H1 (cell line): Measurements from ENCODE around the gene CDH6. TPM values are rescaled to one million over a fixed set of nuclear protein-coding genes. Genes with fewer than 3 reads are reported as not detected.

Experiments used
- CTCF ChIA-PET: fragments of 300-600 bp; sonication (Branson Sonifier 250); formaldehyde crosslinking; loops from one replicate; lab custom pipeline; 2021; ENCODE audit not compliant: partially characterized antibody; lab: Charles Lee
- POLR2A ChIA-PET: fragments of 300-600 bp; sonication (Branson Sonifier 250); formaldehyde crosslinking; loops from one replicate; lab custom pipeline; 2021; ENCODE audit warnings: inconsistent platforms; ENCODE audit not compliant: partially characterized antibody; lab: Charles Lee
- DNase-seq, 2 experiments: peaks; one replicate each; pipeline versions ENCODE4 v3.0.0 to v3.0.0-alpha.2; 2010 to 2022; ENCODE audit warnings: low spot score in 2 of 2, low read depth in 1 of 2, mixed read lengths in 1 of 2
- FAIRE-seq: peaks from 2 replicates; lab custom pipeline; 2011; peaks lifted over from hg19 to GRCh38; lab: Jason Lieb, UNC
- H2AFZ ChIP-seq: 2 replicates; pipeline ENCODE4 v1.8.1; 2012; ENCODE audit warnings: low read length, inconsistent platforms
- H2AK5ac ChIP-seq: 2 replicates; pipeline ENCODE4 v1.6.1; 2013; ENCODE audit warnings: low read depth, low read length
- H2BK120ac ChIP-seq: replicated peaks from 2 replicates; pipeline ENCODE3; 2013; ENCODE audit warnings: low read depth, low read length, inconsistent platforms
- H2BK12ac ChIP-seq: 2 replicates; pipeline ENCODE4 v1.6.1; 2013; ENCODE audit warnings: low read depth, low read length
- H2BK15ac ChIP-seq: 2 replicates; pipeline ENCODE4 v1.6.1; 2013; ENCODE audit warnings: low read length
- H2BK20ac ChIP-seq: 2 replicates; pipeline ENCODE4 v1.6.1; 2013; ENCODE audit warnings: low read length
- H2BK5ac ChIP-seq: 2 replicates; pipeline ENCODE4 v1.6.1; 2013; ENCODE audit warnings: low read depth, low read length
- H3K14ac ChIP-seq: 2 replicates; pipeline ENCODE4 v1.6.1; 2013; ENCODE audit warnings: inconsistent platforms; ENCODE audit not compliant: insufficient read length
- H3K18ac ChIP-seq: 2 replicates; pipeline ENCODE4 v1.6.1; 2013; ENCODE audit warnings: low read length; ENCODE audit errors: extremely low read depth
- H3K23ac ChIP-seq: 2 replicates; pipeline ENCODE4 v1.6.1; 2013; ENCODE audit warnings: inconsistent platforms; ENCODE audit not compliant: insufficient read length
- H3K23me2 ChIP-seq: 2 replicates; pipeline ENCODE4 v1.6.1; 2013; ENCODE audit warnings: low read depth, low read length
- H3K27ac ChIP-seq: 2 replicates; pipeline ENCODE4 v1.6.1; 2011; ENCODE audit warnings: low read depth, low read length, inconsistent platforms
- H3K27me3 ChIP-seq, 4 experiments: replicated peaks in 1 of 4; 1 replicate in 1 of 4; 2 replicates in 3 of 4; pipeline versions ENCODE4 v1.6.1 to v1.8.1; 2011 to 2013; ENCODE audit warnings: low read length in 3 of 4, mild to moderate bottlenecking in 3 of 4, inconsistent platforms in 2 of 4, mixed read lengths in 2 of 4, moderate library complexity in 1 of 4; ENCODE audit not compliant: control insufficient read depth in 3 of 4, insufficient read depth in 3 of 4; ENCODE audit errors: extremely low read depth in 1 of 4
- H3K36me3 ChIP-seq, 4 experiments: 2 replicates each; pipeline versions ENCODE4 v1.6.1 to v1.8.1; 2011 to 2013; ENCODE audit warnings: mild to moderate bottlenecking in 4 of 4, low read length in 3 of 4, moderate library complexity in 2 of 4, control low read depth in 1 of 4, inconsistent platforms in 1 of 4; ENCODE audit not compliant: insufficient read depth in 4 of 4, control insufficient read depth in 2 of 4
- H3K4ac ChIP-seq: replicated peaks from 2 replicates; pipeline ENCODE3; 2013; ENCODE audit warnings: low read length, low read depth, mixed read lengths, inconsistent platforms; ENCODE audit not compliant: insufficient read length
- H3K4me1 ChIP-seq, 4 experiments: replicated peaks in 1 of 4; 1 replicate in 1 of 4; 2 replicates in 3 of 4; pipeline versions ENCODE4 v1.6.1 to v1.8.1; 2011 to 2013; ENCODE audit warnings: low read length in 3 of 4, inconsistent platforms in 2 of 4, mixed read lengths in 1 of 4; ENCODE audit not compliant: insufficient read depth in 4 of 4, control insufficient read depth in 3 of 4
- H3K4me2 ChIP-seq, 2 experiments: 2 replicates each; pipeline versions ENCODE4 v1.6.1 to v1.8.1; 2011 to 2013; ENCODE audit warnings: low read depth in 2 of 2, low read length in 2 of 2, control low read depth in 1 of 2, inconsistent platforms in 1 of 2, mild to moderate bottlenecking in 1 of 2; ENCODE audit not compliant: insufficient read depth in 1 of 2
- H3K4me3 ChIP-seq, 4 experiments: fragments of 200-600, 300-600 bp in 1 of 4; sonication (generic), shearing (Covaris generic), sonication (Bioruptor Twin) in 1 of 4; 2 replicates each; pipeline versions ENCODE4 v1.5.1 to v1.8.1; 2011 to 2016; ENCODE audit warnings: low read length in 4 of 4, low read depth in 3 of 4, control low read depth in 2 of 4, inconsistent platforms in 2 of 4, mild to moderate bottlenecking in 2 of 4, mixed read lengths in 1 of 4, moderate library complexity in 1 of 4; ENCODE audit not compliant: insufficient read depth in 2 of 4; ENCODE audit errors: extremely low read depth in 1 of 4
- H3K56ac ChIP-seq: replicated peaks from 2 replicates; pipeline ENCODE3; 2013; ENCODE audit warnings: low read depth, mild to moderate bottlenecking, mixed read lengths, low read length, inconsistent platforms; ENCODE audit not compliant: insufficient read length
- H3K79me1 ChIP-seq: 2 replicates; pipeline ENCODE4 v1.6.1; 2013; ENCODE audit warnings: low read depth, low read length, control low read depth
- H3K79me2 ChIP-seq, 2 experiments: 2 replicates each; pipeline versions ENCODE4 v1.6.1 to v1.8.1; 2012 to 2013; ENCODE audit warnings: low read length in 2 of 2, mild to moderate bottlenecking in 2 of 2, inconsistent platforms in 1 of 2; ENCODE audit not compliant: insufficient read depth in 2 of 2, control insufficient read depth in 1 of 2
- H3K9ac ChIP-seq, 4 experiments: replicated peaks in 1 of 4; 1 replicate in 1 of 4; 2 replicates in 3 of 4; pipeline versions ENCODE4 v1.6.1 to v1.8.1; 2011 to 2013; ENCODE audit warnings: low read depth in 3 of 4, low read length in 3 of 4, control low read depth in 2 of 4, mild to moderate bottlenecking in 2 of 4, moderate library complexity in 2 of 4, inconsistent platforms in 1 of 4; ENCODE audit errors: extremely low read depth in 1 of 4
- H3K9me3 ChIP-seq, 2 experiments: 2 replicates each; pipeline versions ENCODE4 v1.6.1 to v1.8.1; 2012 to 2013; ENCODE audit warnings: mild to moderate bottlenecking in 2 of 2, moderate library complexity in 2 of 2, control low read depth in 1 of 2, inconsistent platforms in 1 of 2, low read depth in 1 of 2, low read length in 1 of 2, mixed read lengths in 1 of 2; ENCODE audit not compliant: insufficient read depth in 2 of 2
- H4K20me1 ChIP-seq, 2 experiments: replicated peaks in 1 of 2; 2 replicates each; pipeline versions ENCODE3 to v1.8.1; 2011 to 2013; ENCODE audit warnings: inconsistent platforms in 2 of 2, low read length in 2 of 2, mild to moderate bottlenecking in 1 of 2; ENCODE audit not compliant: insufficient read depth in 2 of 2, control insufficient read depth in 1 of 2
- H4K5ac ChIP-seq: 2 replicates; pipeline ENCODE4 v1.6.1; 2013; ENCODE audit warnings: low read length, low read depth, mixed read lengths, inconsistent platforms; ENCODE audit not compliant: insufficient read length
- H4K8ac ChIP-seq: 2 replicates; pipeline ENCODE4 v1.8.0; 2013; ENCODE audit warnings: mild to moderate bottlenecking, moderate library complexity, low read length, inconsistent platforms; ENCODE audit not compliant: insufficient read depth; ENCODE audit errors: extremely low read depth
- H4K91ac ChIP-seq: replicated peaks from 2 replicates; pipeline ENCODE3; 2013; ENCODE audit warnings: low read length, mixed read lengths, inconsistent platforms; ENCODE audit not compliant: insufficient read length
- CEBPB ChIP-seq: IDR thresholded peaks from 2 replicates; pipeline ENCODE4 v1.6.1; 2012; ENCODE audit warnings: low read depth, low read length
- CHD2 ChIP-seq: IDR thresholded peaks from 2 replicates; pipeline ENCODE4 v1.6.1; 2012; ENCODE audit warnings: low read length, improper control_type of control experiment
- FOSL1 ChIP-seq: IDR thresholded peaks from 2 replicates; pipeline ENCODE4 v1.6.1; 2011; ENCODE audit warnings: mild to moderate bottlenecking, low read depth, low read length, moderate library complexity; ENCODE audit not compliant: insufficient read depth
- JUN ChIP-seq: IDR thresholded peaks from 2 replicates; pipeline ENCODE4 v1.6.1; 2011; ENCODE audit warnings: low read depth, mild to moderate bottlenecking, improper control_type of control experiment, low read length
- KDM1A ChIP-seq: fragments of 200-600, 300-600 bp; sonication (generic); IDR thresholded peaks from 2 replicates; pipeline ENCODE4 v1.7.1; 2016; ENCODE audit warnings: mild to moderate bottlenecking, low read length, borderline replicate concordance
- PHF8 ChIP-seq: fragments of 200-600 bp; sonication (generic); conservative IDR thresholded peaks from 2 replicates; pipeline ENCODE4 v1.7.1; 2012; ENCODE audit warnings: low read depth, mild to moderate bottlenecking, inconsistent platforms, low read length, moderate library complexity
- POLR2A ChIP-seq, 2 experiments: IDR thresholded peaks; 1 replicate in 1 of 2; 2 replicates in 1 of 2; pipeline ENCODE4 v1.6.1; 2011; ENCODE audit warnings: low read depth in 2 of 2, low read length in 2 of 2, mild to moderate bottlenecking in 2 of 2; ENCODE audit errors: control extremely low read depth in 1 of 2
- RBBP5 ChIP-seq: IDR thresholded peaks from 2 replicates; pipeline ENCODE4 v1.7.1; 2012; ENCODE audit warnings: low read depth, mild to moderate bottlenecking, inconsistent platforms, low read length, moderate library complexity, borderline replicate concordance
- RNF2 ChIP-seq: fragments of 200-900, 300-1000 bp; sonication (generic); IDR thresholded peaks from 2 replicates; pipeline ENCODE4 v1.7.1; 2016; ENCODE audit warnings: borderline replicate concordance, low read depth, mild to moderate bottlenecking, antibody characterized with exemption, low read length; ENCODE audit not compliant: poor library complexity, severe bottlenecking; ENCODE audit errors: missing control alignments
- RXRA ChIP-seq: IDR thresholded peaks from 2 replicates; pipeline ENCODE4 v1.6.1; 2011; ENCODE audit warnings: low read depth, mild to moderate bottlenecking, low read length, moderate library complexity; ENCODE audit not compliant: insufficient read depth
- SAP30 ChIP-seq: fragments of 300-600 bp; sonication (generic); IDR thresholded peaks from 2 replicates; pipeline ENCODE4 v1.7.1; 2012; ENCODE audit warnings: low read length, moderate library complexity, mild to moderate bottlenecking, inconsistent platforms; ENCODE audit not compliant: insufficient read depth, insufficient replicate concordance
- SP1 ChIP-seq: IDR thresholded peaks from 2 replicates; pipeline ENCODE4 v1.6.1; 2011; ENCODE audit warnings: low read depth, low read length
- SUZ12 ChIP-seq: fragments of 200-600 bp; sonication (generic); IDR thresholded peaks from 2 replicates; pipeline ENCODE4 v1.6.1; 2012; ENCODE audit warnings: mild to moderate bottlenecking, inconsistent platforms, low read length, moderate library complexity, mixed read lengths
- WGBS, 2 experiments: shearing (Covaris generic) in 1 of 2; methylation state at CpG; one replicate each; pipeline versions ENCODE4 v1.1.6 to v1.1.7; 2013 to 2015; ENCODE audit warnings: low lambda C conversion rate in 2 of 2, mixed read lengths in 2 of 2, inconsistent platforms in 1 of 2, low coverage in 1 of 2, missing lambda C conversion rate in 1 of 2; ENCODE audit not compliant: insufficient replicate concordance in 2 of 2, insufficient coverage in 1 of 2, insufficient read length in 1 of 2; ENCODE audit errors: extremely low coverage in 1 of 2, missing lambda C conversion rate in 1 of 2; 5-methylcytosine and 5-hydroxymethylcytosine counted together
- polyA plus RNA-seq, 7 experiments: library from polyadenylated mRNA; depleted of rRNA in 3 of 7; stranded (reverse) in 5 of 7; unstranded in 2 of 7; fragments of >200 nt in 5 of 7; fragments of 200-250 nt in 2 of 7; gene quantifications; 1 replicate in 5 of 7; 2 replicates in 1 of 7; 4 replicates in 1 of 7; pipeline versions ENCODE4 v1.2.1 to v1.2.3, GENCODE V29; 2011 to 2013; ENCODE audit warnings: missing spikeins in 2 of 7, mixed read lengths in 2 of 7
- total RNA-seq: library from RNA; stranded (reverse); fragmentation: NEBNext Ultra II Directional; extraction: Animal tissue kit (Norgen Biotek cat#: 25700); gene quantifications from 2 replicates; pipeline ENCODE4 v1.2.1, GENCODE V29; 2021
- TF ChIP-seq, protein P1 (sequence below): IDR thresholded peaks from 2 replicates; pipeline ENCODE4 v1.6.1; 2011; ENCODE audit warnings: low read depth, mild to moderate bottlenecking, low read length; ENCODE audit not compliant: insufficient read depth

CDH6 gene
- total and polyA plus RNA-seq, 2 of the 8 experiments (the other 6 are each of a cell fraction or from before 2014, with no cell fraction given), result 1.4 to 1.9 TPM

- no peak overlapping the region for H3K4me3 ChIP-seq
- H3K56ac ChIP-seq, result no peak overlapping the region
- H2BK15ac ChIP-seq, result no peak overlapping the region
- H3K9me3 ChIP-seq, result no peaks in the 10 kb centered on the region
- no peaks in the 10 kb centered on the region for H3K4me1 ChIP-seq
- H4K8ac ChIP-seq, result no peak overlapping the region
- no peak overlapping the region for H3K18ac ChIP-seq
- H3K27me3 ChIP-seq, result no peaks in the 10 kb centered on the region
- no peak overlapping the region for H3K27ac ChIP-seq
- FAIRE-seq, result no peak
- no peaks in the 10 kb centered on the region for H3K79me2 ChIP-seq
- no peak for DNase-seq
- ChIA-PET CTCF (interaction anchor here (1.6 kb wide), 1 partner anchor 17 kb away, joined by 5 read pairs; no protein-coding TSS in a partner anchor), POLR2A (no interaction called here)
- peaks cover 0 to 2% of the 10 kb centered on the region in 2 experiments for H4K20me1 ChIP-seq
- H3K14ac ChIP-seq, result no peak overlapping the region
- H3K23ac ChIP-seq, result no peak overlapping the region
- H2BK12ac ChIP-seq, result no peak overlapping the region
- no peak overlapping the region for H2AK5ac ChIP-seq
- no peaks in the 10 kb centered on the region for H3K79me1 ChIP-seq
- H2BK5ac ChIP-seq, result no peak overlapping the region
- no peak overlapping the region for H3K4me2 ChIP-seq
- H2BK120ac ChIP-seq, result no peak overlapping the region
- H2BK20ac ChIP-seq, result no peak overlapping the region
- 100% methylated on average over 3 of the region's 3 CpGs; no CpG with 5 or more reads in 1 of the 2 experiments for WGBS, 2 experiments
- no peak overlapping the region for H4K5ac ChIP-seq
- no peak overlapping the region for H2AFZ ChIP-seq
- no peaks in the 10 kb centered on the region for H3K23me2 ChIP-seq
- no peak overlapping the region for H3K9ac ChIP-seq
- H3K4ac ChIP-seq, result no peak overlapping the region
- no peaks in the 10 kb centered on the region for H3K36me3 ChIP-seq
- H4K91ac ChIP-seq, result no peak overlapping the region
- TF ChIP-seq SAP30 (no peak), JUN (no peak), KDM1A (no peak), SUZ12 (no peak), SP1 (no peak), POLR2A (IDR thresholded peaks at IDR 0.05; ENCODE audit: control extremely low read depth in 1 of 2, low read depth in 2 of 2, low read length in 2 of 2) (no peak), RXRA (no peak), CEBPB (no peak), PHF8 (no peak), CHD2 (no peak), FOSL1 (no peak), RNF2 (no peak), RBBP5 (no peak)
- TF ChIP-seq, protein P1, sequence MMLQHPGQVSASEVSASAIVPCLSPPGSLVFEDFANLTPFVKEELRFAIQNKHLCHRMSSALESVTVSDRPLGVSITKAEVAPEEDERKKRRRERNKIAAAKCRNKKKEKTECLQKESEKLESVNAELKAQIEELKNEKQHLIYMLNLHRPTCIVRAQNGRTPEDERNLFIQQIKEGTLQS, result no peak
Measured at GRCh38 chr5:31225613-31226012, 32.1 kb downstream of the CDH6 start.
